GM20000 (cell line): ENCODE measurements around the gene G0S2.

ENCODE experiments used
- DNase-seq: peaks from one replicate; pipeline ENCODE4 v3.0.0; 2012; ENCODE audit warnings: low spot score
- CTCF ChIP-seq: IDR thresholded peaks from 2 replicates; pipeline ENCODE4 v1.5.1; 2012; ENCODE audit warnings: mild to moderate bottlenecking, control low read depth; ENCODE audit errors: extremely low read depth, missing control alignments

The G0S2 gene

GRCh38 chr1:209648931-209649776, 26.1 kb upstream of the G0S2 start:
- no peak for TF ChIP-seq CTCF

GRCh38 chr1:209650454-209650853, 24.8 kb upstream of the G0S2 start:
- DNase-seq: no peak
- no peak for TF ChIP-seq CTCF

More at GRCh38 chr1:209648931-209649776, 26.1 kb upstream of the G0S2 start:
- no peak for DNase-seq

GRCh38 chr1:209651138-209651587, 24.0 kb upstream of the G0S2 start:
- TF ChIP-seq CTCF: no peak
- peak; percentile 56 for DNase-seq

- TF ChIP-seq CTCF: no peak
- no peak for DNase-seq
These were observed 23.0 kb upstream of the G0S2 start, which contains the start of gene LAMB3 for GRCh38 chr1:209652121-209652735. TSS of gene LAMB3 (minus strand) at chr1:209652425. CDS start at chr1:209650944, 1,481 bp downstream.

GRCh38 chr1:209652873-209653401, 22.3 kb upstream of the G0S2 start:
- no peak for DNase-seq

GRCh38 chr1:209653915-209654351, 21.3 kb upstream of the G0S2 start:
- DNase-seq: no peak
- TF ChIP-seq CTCF: no peak

More at GRCh38 chr1:209652873-209653401, 22.3 kb upstream of the G0S2 start:
- no peak for TF ChIP-seq CTCF
